GM18508 (cell line): Measurements from ENCODE around the gene ACAA2.

Experiments
- ATAC-seq: cut with Tn5 transposase; IDR thresholded peaks from one replicate; pipeline ENCODE4 v1.9.1; 2021; ENCODE audit warnings: moderate number of reproducible peaks; ENCODE audit not compliant: insufficient read depth, unreplicated experiment

ACAA2 gene

GRCh38 chr18:49813319-49814146 is at the start of gene ACAA2:
Gene ACAA2, minus strand, starts transcription at chr18:49813533. Its CDS starts 49 bp downstream, at chr18:49813484.
- peak; percentile 57 for ATAC-seq

GRCh38 chr18:49862656-49863385 is 49.5 kb upstream of the ACAA2 start:
- ATAC-seq, result no peak

- ATAC-seq, result no peak
Observed at GRCh38 chr18:49861659-49862058, 48.3 kb upstream of the ACAA2 start.

GRCh38 chr18:49859725-49860124 is 46.4 kb upstream of the ACAA2 start:
- no peak for ATAC-seq

GRCh38 chr18:49859021-49859359 is 45.7 kb upstream of the ACAA2 start:
- no peak for ATAC-seq

- ATAC-seq, result no peak
Observed at GRCh38 chr18:49858309-49859020, 45.1 kb upstream of the ACAA2 start.

GRCh38 chr18:49857708-49858107 is 44.4 kb upstream of the ACAA2 start:
- ATAC-seq, result no peak

GRCh38 chr18:49856496-49856895 is 43.2 kb upstream of the ACAA2 start:
- no peak for ATAC-seq

- no peak for ATAC-seq
Observed at GRCh38 chr18:49855711-49856415, 42.5 kb upstream of the ACAA2 start.

GRCh38 chr18:49854681-49855080 is 41.3 kb upstream of the ACAA2 start:
- no peak for ATAC-seq

GRCh38 chr18:49853436-49853835 is 40.1 kb upstream of the ACAA2 start:
- no peak for ATAC-seq

- ATAC-seq, result no peak
Observed at GRCh38 chr18:49853011-49853410, 39.7 kb upstream of the ACAA2 start.

GRCh38 chr18:49851624-49852023 is 38.3 kb upstream of the ACAA2 start:
- no peak for ATAC-seq

- no peak for ATAC-seq
Observed at GRCh38 chr18:49850636-49851035, 37.3 kb upstream of the ACAA2 start.

GRCh38 chr18:49849331-49850217 is 36.2 kb upstream of the ACAA2 start:
- ATAC-seq, result no peak

GRCh38 chr18:49848115-49848514 is 34.8 kb upstream of the ACAA2 start:
- ATAC-seq, result no peak

- ATAC-seq, result no peak
Observed at GRCh38 chr18:49847524-49847923, 34.2 kb upstream of the ACAA2 start.

- ATAC-seq, result no peak
Observed at GRCh38 chr18:49846718-49847470, 33.6 kb upstream of the ACAA2 start.

- no peak for ATAC-seq
Observed at GRCh38 chr18:49846361-49846662, 33.0 kb upstream of the ACAA2 start.
